ACC112 (cell line): ENCODE data around the gene TMEM164.
A peak's percentile ranks its signal among the peaks of the same experiment; 100 is the strongest.

ENCODE experiments used
- H2AFZ ChIP-seq: fragments of 200-600 bp; sonication (generic); one replicate; pipeline ENCODE4 v1.6.0; 2017; ENCODE audit warnings: antibody characterized with exemption, low read length; ENCODE audit not compliant: unreplicated experiment
- H3K27ac ChIP-seq: fragments of 200-600 bp; sonication (generic); 2 replicates; pipeline ENCODE4 v1.5.1; 2014; ENCODE audit warnings: low read depth, mild to moderate bottlenecking, antibody characterized with exemption, low read length, moderate library complexity
- H3K27me3 ChIP-seq: fragments of 200-600 bp; sonication (generic); 2 replicates; pipeline ENCODE4 v1.6.1; 2014; ENCODE audit warnings: mild to moderate bottlenecking, antibody characterized with exemption, low read length, moderate library complexity, mixed read lengths; ENCODE audit not compliant: insufficient read depth
- H3K36me3 ChIP-seq: fragments of 200-600 bp; sonication (generic); 2 replicates; pipeline ENCODE4 v1.6.1; 2016; ENCODE audit warnings: mild to moderate bottlenecking, antibody characterized with exemption, low read length, moderate library complexity, mixed read lengths; ENCODE audit not compliant: insufficient read depth
- H3K4me1 ChIP-seq: fragments of 200-600 bp; sonication (generic); one replicate; pipeline ENCODE4 v1.6.1; 2016; ENCODE audit warnings: low read length, mixed read lengths; ENCODE audit not compliant: insufficient read depth, unreplicated experiment, control insufficient read depth
- H3K4me3 ChIP-seq: fragments of 200-600 bp; sonication (generic); 2 replicates; pipeline ENCODE4 v1.5.1; 2014; ENCODE audit warnings: mild to moderate bottlenecking, low read depth, low read length
- H3K79me2 ChIP-seq: fragments of 200-600 bp; sonication (generic); one replicate; pipeline ENCODE4 v1.6.0; 2016; ENCODE audit warnings: low read length; ENCODE audit not compliant: control insufficient read depth, unreplicated experiment, insufficient read depth

TMEM164 gene

DNA sequence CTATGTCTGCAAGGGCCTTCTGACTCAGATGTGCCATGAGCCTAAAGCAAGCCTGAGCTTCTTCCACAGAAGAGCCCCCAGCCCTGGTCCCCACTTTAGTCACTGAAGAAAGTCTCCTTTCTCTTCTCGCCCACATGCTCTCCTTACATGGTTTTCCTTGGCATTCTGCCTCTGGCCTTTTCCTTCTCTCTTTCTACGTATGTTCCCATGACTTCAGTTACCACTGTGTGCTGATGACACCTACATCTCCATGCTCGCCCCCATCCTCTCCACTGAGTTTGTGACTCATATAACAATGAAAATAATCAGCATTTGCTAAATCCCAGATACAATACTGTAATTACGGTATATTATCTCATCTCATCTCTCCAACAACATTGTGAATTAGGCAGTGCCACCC, 165.7 kb downstream of the TMEM164 start:
- Histone ChIP-seq H3K4me1 (peaks cover 24% of the 10 kb centered on the region), H3K27ac (peak overlapping the region; percentile 92), H3K4me3 (0 out of 2 replicates have a peak overlapping the region, but pooled peaks have one; percentile 3), H3K27me3 (no peaks in the 10 kb centered on the region), H2AFZ (no peak overlapping the region), H3K36me3 (no peaks in the 10 kb centered on the region), H3K79me2 (no peaks in the 10 kb centered on the region)

DNA sequence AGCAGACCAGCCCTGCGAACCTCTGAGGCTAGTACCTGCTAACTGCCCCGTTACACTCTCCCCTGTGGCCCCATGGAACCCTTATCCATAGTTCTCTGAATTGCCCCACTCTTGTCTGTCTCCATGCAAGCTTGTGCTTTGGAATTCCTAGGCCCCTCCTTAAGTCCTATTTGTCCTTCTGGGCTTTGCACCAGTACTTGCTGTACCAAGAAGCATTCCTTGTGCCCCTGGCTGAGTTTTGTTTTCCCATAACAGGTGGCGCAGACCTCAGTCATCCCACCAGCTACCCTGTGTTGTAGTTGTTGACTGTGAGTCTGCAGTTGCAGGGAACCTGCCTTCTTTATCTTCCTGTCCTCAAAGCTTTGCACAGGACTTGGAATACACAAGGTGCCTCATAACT, 167.1 kb downstream of the TMEM164 start:
- no peaks in the 10 kb centered on the region for H3K79me2 ChIP-seq
- no peak overlapping the region for H3K4me3 ChIP-seq
- H3K4me1 ChIP-seq = peaks cover 26% of the 10 kb centered on the region
- no peak overlapping the region for H3K27ac ChIP-seq
- H3K27me3 ChIP-seq = no peaks in the 10 kb centered on the region
- no peak overlapping the region for H2AFZ ChIP-seq
- H3K36me3 ChIP-seq = no peaks in the 10 kb centered on the region

DNA sequence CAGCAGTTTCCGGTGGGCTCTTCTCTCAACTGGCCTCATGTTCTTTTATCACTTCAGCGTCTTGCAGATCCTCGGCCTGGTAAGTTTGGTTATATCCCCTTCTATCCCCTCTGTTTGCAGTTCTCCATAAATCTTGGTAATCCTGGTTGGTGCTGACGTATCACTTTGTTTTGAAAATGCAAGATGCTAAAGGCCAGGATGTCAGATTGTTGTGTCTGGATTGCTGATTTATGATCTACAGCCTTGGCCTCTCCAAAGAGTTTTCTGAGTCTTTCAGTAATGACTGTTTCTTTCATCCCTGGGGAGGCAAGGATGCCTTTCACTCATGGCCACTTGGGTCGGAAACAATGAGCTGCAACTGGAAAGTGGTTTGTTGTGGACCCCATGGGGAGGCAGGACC, 168.5 kb downstream of the TMEM164 start:
- H3K27ac ChIP-seq = no peak overlapping the region
- no peaks in the 10 kb centered on the region for H3K36me3 ChIP-seq
- H3K27me3 ChIP-seq = no peaks in the 10 kb centered on the region
- H3K4me3 ChIP-seq = no peak overlapping the region
- H3K79me2 ChIP-seq = no peaks in the 10 kb centered on the region
- H2AFZ ChIP-seq = no peak overlapping the region
- H3K4me1 ChIP-seq = peaks cover 26% of the 10 kb centered on the region

DNA sequence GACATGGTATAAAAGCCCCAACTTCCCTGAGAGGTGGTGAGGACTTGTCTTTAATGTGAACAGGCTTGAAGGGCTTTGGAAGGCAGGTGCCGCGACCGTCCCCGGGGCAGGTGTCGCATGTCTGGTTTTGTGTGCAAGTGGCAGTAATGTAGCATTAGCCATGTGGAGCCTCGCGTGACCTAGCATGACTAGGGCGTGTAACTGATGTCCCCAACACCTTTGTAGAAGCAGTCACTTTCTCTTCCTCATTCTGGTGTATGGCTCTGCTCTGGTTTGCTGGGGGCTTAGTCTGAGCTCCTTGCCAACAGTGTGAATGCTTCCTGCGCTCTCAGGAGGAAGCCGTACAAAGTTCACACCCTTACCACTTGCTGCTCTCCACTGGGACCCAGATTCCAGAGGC, 169.3 kb downstream of the TMEM164 start:
- Histone ChIP-seq H2AFZ (no peak overlapping the region), H3K4me1 (peaks cover 25% of the 10 kb centered on the region), H3K27me3 (no peaks in the 10 kb centered on the region), H3K36me3 (no peaks in the 10 kb centered on the region), H3K4me3 (no peak overlapping the region), H3K79me2 (no peaks in the 10 kb centered on the region), H3K27ac (no peak overlapping the region)

DNA sequence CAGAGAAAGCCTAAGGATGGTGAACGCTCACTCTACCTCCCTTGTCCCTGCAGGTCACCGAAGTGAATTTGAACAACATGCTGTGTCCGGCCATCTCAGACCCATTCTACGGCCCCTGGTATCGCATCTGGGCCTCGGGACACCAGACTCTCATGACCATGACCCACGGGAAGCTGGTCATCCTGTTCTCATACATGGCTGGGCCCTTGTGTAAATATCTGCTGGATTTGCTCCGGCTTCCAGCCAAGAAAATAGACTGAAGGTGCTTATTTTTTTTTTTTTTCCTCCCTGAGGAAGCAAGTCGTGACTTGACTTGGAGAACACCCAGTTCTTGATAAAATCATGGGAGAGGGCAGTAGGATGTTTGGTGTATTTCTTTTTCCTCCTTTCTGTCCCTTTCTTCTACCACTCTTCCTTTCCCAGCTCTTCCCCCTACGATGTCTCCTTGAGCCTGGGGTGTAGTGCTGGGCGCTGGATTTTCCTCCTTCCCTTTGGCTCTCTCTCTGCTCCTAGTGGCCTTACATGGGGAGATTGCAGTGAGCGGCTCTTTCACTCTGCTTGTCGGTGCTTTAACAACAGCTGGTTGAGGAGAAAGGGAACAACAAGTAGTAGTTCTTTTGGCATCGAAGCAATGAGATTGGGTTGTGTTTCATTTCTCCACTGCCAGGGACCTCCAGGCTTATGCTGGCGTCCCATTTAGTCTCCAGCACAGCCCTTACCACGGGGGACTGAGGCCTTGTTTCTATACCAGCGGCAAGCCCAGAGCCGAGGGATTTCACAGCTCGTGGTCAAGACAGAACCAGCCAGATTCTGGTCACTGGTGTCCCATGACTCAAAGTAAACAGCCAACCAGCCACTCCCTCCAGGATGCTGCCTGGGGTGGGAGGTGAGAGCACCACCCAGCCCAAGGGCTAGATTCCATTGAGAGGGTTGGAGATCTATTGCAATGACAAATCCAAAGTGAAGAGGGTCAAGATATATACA, 170.6 kb downstream of the TMEM164 start:
- peaks cover 17% of the 10 kb centered on the region for H3K4me1 ChIP-seq
- H3K27me3 ChIP-seq = no peaks in the 10 kb centered on the region
- no peak overlapping the region for H2AFZ ChIP-seq
- no peak overlapping the region for H3K4me3 ChIP-seq
- no peaks in the 10 kb centered on the region for H3K36me3 ChIP-seq
- H3K79me2 ChIP-seq = no peaks in the 10 kb centered on the region
- H3K27ac ChIP-seq = peak overlapping the region; percentile 51

DNA sequence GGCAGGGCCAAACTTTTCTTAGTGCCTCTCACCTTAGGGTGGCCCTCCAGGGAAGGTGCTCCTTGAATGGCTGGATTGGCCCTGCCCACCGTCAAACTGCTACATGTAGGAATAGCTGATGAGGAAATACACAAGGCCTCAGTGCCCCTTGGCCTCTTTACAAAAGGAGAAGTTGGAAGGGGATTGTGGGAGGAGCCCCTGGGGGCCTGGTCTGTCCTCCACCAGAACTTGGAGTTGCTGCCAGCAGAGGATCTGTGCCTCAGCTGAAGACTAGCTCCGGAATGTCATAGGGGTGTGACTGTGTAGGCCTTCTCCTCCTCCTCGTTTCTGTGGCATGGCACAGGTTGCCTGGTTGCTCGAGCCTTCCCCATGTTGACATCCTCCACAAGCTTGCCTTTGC, 172.2 kb downstream of the TMEM164 start:
- H3K27me3 ChIP-seq = no peaks in the 10 kb centered on the region
- peaks cover 25% of the 10 kb centered on the region for H3K4me1 ChIP-seq
- no peak overlapping the region for H2AFZ ChIP-seq
- H3K79me2 ChIP-seq = no peaks in the 10 kb centered on the region
- H3K36me3 ChIP-seq = no peaks in the 10 kb centered on the region
- no peak overlapping the region for H3K4me3 ChIP-seq
- H3K27ac ChIP-seq = no peak overlapping the region

DNA sequence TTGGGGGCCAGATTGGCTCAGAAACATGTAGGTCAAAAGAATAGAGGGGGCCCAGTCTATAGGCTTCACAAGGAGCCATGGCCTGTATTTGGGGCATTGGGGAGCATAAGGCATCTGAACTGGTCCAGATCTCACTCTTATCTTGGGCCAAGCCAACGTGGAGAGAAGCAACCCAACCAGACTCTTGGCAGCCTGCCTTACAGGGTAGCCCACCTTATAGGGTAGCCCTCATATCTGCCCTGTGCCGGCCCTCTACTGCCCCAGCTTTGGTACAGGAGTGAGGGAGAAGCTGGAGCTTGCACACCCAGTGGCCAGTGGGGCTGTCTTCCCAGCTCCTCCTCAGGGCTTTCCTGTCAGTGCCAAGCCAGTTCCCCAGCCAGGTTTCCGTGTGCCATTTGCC, 172.8 kb downstream of the TMEM164 start:
- peaks cover 30% of the 10 kb centered on the region for H3K4me1 ChIP-seq
- H3K4me3 ChIP-seq = no peak overlapping the region
- H3K27ac ChIP-seq = no peak overlapping the region
- H2AFZ ChIP-seq = no peak overlapping the region
- H3K36me3 ChIP-seq = no peaks in the 10 kb centered on the region
- H3K27me3 ChIP-seq = no peaks in the 10 kb centered on the region
- H3K79me2 ChIP-seq = no peaks in the 10 kb centered on the region

DNA sequence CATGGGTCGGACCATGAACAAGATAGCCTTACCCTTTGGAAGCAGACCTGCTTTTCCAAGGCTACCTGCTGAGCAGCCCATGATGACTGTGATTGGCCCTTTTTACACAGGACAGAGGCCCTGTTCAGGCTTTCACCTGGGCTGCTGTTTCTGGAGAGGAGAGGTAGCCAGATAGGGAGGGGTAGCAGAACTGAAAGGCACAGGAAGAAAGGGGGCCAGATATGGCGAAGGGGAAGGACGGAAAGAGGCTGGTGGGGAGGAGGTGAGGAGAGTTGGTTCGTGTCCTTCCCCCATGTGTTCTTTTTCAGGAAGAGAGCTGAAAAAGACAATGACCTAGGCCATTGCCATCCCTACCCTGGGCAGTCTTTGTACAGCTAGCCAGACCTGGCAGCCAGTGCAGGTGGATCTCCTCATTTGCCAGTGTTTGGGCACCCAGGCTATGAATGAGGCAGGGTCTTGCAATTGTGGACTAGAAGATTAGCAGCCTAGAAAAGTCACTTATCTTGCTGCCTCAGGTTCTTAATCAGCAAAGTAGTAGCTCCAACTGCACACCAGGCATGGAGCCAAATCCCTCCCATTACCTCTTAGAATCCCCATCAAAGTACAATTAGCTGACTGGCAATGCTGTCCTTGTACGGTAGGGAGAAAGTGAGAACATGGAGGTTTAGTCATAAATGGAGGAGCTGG, 175.4 kb downstream of the TMEM164 start:
- Histone ChIP-seq H3K79me2 (peaks cover 2% of the 10 kb centered on the region), H2AFZ (no peak overlapping the region), H3K36me3 (no peaks in the 10 kb centered on the region), H3K27me3 (no peaks in the 10 kb centered on the region), H3K27ac (no peak overlapping the region), H3K4me3 (no peak overlapping the region), H3K4me1 (peaks cover 50% of the 10 kb centered on the region)

DNA sequence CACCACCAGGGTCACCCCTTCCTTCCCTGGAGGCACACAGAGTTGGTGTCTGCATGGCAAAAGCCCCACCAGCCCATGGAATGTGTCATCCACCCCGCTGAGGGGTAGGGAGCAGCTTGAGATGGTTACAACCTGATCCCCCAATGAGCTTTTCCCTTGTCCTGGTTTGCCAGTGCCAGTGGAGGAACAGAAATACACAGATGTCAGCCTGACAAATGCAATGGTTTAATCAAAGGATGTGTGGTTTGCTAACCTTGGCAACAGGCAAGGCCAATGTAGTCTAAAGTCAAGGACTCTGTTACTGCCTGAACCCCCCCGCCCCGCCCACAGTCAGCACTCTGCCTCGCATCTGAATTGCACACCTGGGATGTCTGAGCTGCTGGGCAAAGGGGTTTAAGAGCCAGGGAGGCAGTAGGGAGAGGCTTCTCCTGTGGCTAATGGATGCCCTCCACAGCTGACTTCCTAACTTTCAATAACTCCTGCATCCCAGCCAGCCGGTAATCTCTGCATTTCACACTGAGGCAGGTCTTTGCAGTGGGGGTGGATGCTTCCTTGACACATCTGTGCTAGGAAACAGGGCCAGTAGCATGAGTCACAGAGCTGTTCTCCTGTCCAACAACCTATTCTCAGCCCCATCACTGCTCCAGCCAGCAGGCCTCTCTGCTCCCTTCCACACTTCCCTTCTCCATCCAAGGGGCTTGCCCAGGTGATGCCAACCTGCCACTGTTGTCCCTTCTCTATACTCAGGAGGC, 177.4 kb downstream of the TMEM164 start:
- H3K27ac ChIP-seq = peak overlapping the region; percentile 91
- H3K27me3 ChIP-seq = no peaks in the 10 kb centered on the region
- no peak overlapping the region for H2AFZ ChIP-seq
- peaks cover 44% of the 10 kb centered on the region for H3K4me1 ChIP-seq
- no peaks in the 10 kb centered on the region for H3K36me3 ChIP-seq
- 0 out of 2 replicates have a peak overlapping the region, but pooled peaks have one; percentile 47 for H3K4me3 ChIP-seq
- H3K79me2 ChIP-seq = peaks cover 2% of the 10 kb centered on the region

DNA sequence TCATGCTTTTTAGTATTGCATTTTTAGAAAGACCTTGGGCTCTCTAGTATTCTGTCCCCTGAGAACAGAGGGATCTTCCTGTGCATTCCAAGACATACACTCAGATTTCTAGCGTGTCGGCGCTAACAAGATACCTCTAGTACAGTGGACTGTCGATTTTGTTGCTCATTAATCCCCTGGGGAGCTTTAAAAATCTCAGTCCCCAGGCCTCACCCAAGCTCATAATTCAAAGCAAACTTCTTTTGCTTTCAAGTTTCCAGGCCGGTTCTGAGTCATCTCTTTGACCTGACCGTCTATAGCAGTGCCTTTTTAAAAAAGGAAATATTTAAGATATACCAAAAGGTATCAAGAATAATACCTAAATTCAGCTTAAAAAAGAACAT, 178.0 kb downstream of the TMEM164 start:
- H3K27me3 ChIP-seq = no peaks in the 10 kb centered on the region
- peaks cover 2% of the 10 kb centered on the region for H3K79me2 ChIP-seq
- no peaks in the 10 kb centered on the region for H3K36me3 ChIP-seq
- H3K4me1 ChIP-seq = peaks cover 44% of the 10 kb centered on the region
- H2AFZ ChIP-seq = no peak overlapping the region
- H3K4me3 ChIP-seq = 0 out of 2 replicates have a peak overlapping the region, but pooled peaks have one; percentile 47
- H3K27ac ChIP-seq = peak overlapping the region; percentile 91
